ENCODE data around the gene YBEY.

GRCh38 chr21:46247699-46248421 lies 38.3 kb upstream of the YBEY start:
- TF ChIP-seq CC2D1A (CRISPR knock-in tag; IDR thresholded peaks at IDR 0.05) (no peak), CTCF (CRISPR knock-in tag; IDR thresholded peaks at IDR 0.05) (no peak), ZNF24 (IDR thresholded peaks at IDR 0.05) (no peak), ZBTB49 (CRISPR knock-in tag; IDR thresholded peaks at IDR 0.05; ENCODE audit: borderline replicate concordance) (no peak), REST (IDR thresholded peaks at IDR 0.05; ENCODE audit: borderline replicate concordance in 1 of 2, low read depth in 1 of 2, low read length in 2 of 2) (no peak), ZNF230 (CRISPR knock-in tag; IDR thresholded peaks at IDR 0.05) (no peak), SMARCC2 (IDR thresholded peaks at IDR 0.05) (no peak), MAX (IDR thresholded peaks at IDR 0.05) (no peak), TAF1 (CRISPR knock-in tag; IDR thresholded peaks at IDR 0.05) (no peak), ATF1 (CRISPR knock-in tag; IDR thresholded peaks at IDR 0.05) (no peak), ARNT2 (CRISPR knock-in tag; IDR thresholded peaks at IDR 0.05; ENCODE audit: low read depth) (no peak), USF2 (IDR thresholded peaks at IDR 0.05; ENCODE audit: low read depth, low read length) (no peak), USF2 (CRISPR knock-in tag; IDR thresholded peaks at IDR 0.05; ENCODE audit: borderline replicate concordance) (no peak), SETDB1 (CRISPR knock-in tag; IDR thresholded peaks at IDR 0.05; ENCODE audit: borderline replicate concordance) (no peak)
